Hematopoietic multipotent progenitor cell treated with erythropoietin and hydrocortisone succinate and interleukin-3 and kit ligand, for 15 days (in vitro differentiated cells): Measurements from ENCODE around the gene KCTD16.

Experiments used
- DNase-seq: peaks from one replicate; pipeline ENCODE4 v3.0.0-alpha.2; 2015; ENCODE audit warnings: low spot score

KCTD16 gene

GRCh38 chr5:144403817-144404420 is 233.2 kb downstream of the KCTD16 start:
- DNase-seq, result no peak

GRCh38 chr5:144404672-144405071 is 234.0 kb downstream of the KCTD16 start:
- DNase-seq, result no peak

GRCh38 chr5:144405991-144406390 is 235.3 kb downstream of the KCTD16 start:
- no peak for DNase-seq

DNA sequence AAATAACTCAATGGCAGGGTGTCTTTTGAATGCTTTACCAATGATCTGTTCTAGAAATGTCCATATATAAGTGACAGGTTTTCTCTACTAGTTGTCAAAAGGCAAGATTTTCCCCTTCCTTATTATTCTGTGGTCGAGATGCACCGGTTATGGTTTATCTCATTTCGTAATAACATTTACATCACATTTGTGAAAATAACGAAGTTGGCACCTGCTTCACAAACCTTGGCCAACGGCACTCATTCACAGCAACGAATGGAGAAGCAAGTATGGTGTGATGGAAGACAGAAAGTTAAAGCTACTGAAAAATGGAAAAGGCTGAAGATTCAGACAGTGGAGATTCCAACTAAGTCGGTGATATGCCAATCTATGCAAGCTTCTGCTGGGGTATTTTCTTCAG is 235.8 kb downstream of the KCTD16 start:
- DNase-seq, result no peak

DNA sequence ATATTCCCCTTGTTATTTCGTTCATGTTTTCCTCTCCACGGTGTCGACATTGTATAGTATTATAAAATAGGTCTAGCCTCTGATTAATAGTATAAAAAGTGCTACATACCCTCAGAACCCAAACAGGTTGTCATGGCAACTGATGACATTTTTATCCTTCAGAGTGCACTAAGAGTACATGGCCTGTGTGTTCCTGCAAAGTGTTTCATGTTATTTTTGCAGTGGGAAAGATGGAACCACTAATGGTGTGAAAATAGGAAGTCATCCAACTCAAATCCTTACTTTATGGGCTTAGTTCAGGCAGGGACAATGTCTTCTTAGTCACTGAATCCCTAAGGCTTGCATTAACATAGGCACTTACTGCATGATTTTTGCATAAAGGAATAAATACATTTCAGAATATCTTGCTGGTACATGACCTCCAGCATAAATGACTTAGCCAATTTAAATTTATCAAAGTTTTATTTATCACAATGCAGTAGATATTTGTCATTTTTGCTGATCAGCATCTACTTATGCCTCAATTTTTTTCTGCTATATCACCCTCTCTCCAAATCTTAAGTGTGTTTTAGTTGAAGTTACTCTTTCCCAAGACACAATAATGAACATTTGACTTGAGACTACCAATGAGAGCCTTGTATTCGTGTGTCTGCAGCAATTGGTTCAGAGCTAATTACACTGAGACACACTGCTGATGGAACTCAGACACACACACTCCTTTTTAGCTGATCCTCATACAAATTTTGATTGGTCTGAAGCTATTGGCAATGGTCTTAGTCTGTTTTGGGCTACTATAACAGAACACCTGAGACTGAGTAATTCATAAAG is 243.7 kb downstream of the KCTD16 start:
- no peak for DNase-seq

DNA sequence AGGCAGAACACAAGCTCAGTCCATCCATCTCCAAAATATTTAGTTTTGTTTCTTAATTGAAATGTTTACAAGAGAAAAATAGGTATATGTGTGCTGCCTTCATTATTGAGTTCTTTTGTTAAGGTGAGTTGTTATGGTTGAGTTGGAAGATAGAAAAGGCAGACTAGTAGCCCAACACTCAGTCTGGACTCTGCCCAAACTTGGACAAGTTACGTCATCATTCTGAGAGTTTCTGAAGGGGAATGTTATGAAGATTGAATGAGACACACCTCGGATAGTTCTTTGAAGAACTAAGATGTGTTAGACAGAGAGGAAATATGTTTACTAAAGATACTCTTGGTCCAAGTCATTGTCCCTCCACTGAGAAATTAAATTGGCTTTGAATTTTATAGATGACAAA is 245.5 kb downstream of the KCTD16 start:
- no peak for DNase-seq

GRCh38 chr5:144418719-144419118 is 248.0 kb downstream of the KCTD16 start:
- DNase-seq, result no peak

DNA sequence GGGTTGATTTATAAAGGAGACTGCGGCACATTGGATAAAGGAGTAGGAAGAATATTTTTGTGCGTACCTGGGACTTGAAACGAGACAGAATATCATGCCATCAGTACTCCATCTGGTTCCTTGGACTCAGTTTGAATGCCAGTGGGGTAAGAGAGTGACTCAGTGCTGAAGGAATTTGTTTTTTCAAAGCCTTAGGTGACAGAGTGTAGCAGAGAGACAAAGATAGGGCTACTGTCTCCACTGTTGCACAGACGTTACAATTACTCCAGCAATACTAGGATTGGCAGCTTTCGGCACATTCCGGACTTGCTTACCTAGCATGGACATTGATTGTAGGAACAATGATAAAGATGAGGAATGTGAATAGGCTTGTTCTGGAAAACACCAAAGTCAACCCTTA is 250.7 kb downstream of the KCTD16 start:
- DNase-seq, result no peak

- DNase-seq, result no peak
These were observed 251.5 kb downstream of the KCTD16 start for GRCh38 chr5:144422018-144422727.

- no peak for DNase-seq
These were observed 257.2 kb downstream of the KCTD16 start for GRCh38 chr5:144427866-144428265.

DNA sequence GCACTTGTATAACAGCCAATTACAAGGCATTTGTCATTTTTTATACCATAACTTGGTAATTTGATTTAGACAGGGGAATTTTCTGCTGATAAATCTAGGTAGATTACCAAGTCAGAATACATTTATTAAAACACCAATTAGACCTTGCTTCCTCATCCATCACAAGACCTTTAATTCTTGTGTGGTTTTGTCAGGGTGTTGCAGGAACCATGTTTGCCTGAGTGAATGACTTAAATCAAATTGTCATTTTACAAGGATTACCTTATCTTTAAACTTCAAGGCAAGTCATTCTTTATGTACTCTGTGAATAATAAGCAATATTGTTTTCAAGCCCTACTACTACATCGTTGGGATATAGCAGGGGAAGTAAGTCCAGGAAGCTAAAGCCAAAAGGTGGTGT is 257.7 kb downstream of the KCTD16 start:
- no peak for DNase-seq

GRCh38 chr5:144429405-144429804 is 258.7 kb downstream of the KCTD16 start:
- DNase-seq, result no peak

DNA sequence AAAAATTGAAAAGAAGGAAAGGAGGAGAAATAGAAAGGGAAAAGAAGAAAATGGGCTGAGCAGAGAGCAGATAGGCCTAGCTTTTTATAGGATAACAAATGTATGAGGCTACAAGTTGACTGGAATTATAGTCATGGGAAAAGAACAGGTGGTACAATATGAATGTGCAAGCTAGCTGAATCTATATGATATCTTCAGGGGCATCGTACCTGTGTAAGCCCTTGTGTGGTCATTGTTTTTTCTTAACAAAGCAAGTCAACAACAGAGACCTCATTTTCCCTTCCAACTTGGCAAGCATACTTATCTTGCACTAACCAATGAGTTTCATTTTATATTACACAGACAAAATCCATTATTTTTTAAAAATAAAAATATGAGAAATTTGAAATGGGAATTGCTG is 259.2 kb downstream of the KCTD16 start:
- DNase-seq, result no peak

GRCh38 chr5:144433140-144433822 is 262.6 kb downstream of the KCTD16 start:
- no peak for DNase-seq

DNA sequence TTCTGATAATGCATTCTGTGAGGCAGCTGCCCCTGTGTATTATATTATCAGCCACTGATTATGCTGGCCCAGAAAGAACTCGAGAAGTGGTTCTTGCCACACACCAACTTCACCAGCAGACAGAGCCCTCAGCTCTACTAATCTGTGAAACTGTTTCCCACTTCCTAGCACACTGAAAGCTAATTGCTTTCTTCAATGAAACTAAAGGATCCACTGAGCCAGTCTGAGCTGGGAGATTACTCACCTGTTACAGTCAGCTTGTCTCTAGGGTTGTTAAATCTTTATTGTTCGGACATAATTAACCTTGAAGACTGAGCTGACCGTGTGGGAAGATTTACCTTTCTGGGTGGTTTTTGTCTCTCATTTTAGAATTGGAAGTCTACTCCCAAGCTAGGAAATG is 263.2 kb downstream of the KCTD16 start:
- no peak for DNase-seq

GRCh38 chr5:144436007-144436406 is 265.3 kb downstream of the KCTD16 start:
- DNase-seq, result no peak

DNA sequence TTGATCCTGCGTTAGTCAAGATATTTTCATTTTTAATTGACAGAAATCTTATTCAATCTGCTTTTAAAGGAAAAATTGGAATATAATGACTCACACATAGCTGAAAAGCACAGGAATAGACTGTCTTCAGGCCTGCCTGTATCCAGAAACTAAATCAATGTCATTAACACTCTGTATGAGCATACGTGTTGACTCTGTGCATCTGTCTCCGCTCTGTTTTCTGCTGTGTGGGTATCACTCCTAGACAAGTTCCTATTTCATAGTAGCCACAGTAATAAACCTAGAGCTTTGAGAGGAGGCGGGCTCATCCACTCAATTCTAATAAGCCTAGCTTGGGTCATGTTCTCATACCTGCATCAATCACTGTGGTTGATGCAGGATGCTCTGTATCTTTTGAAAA is 267.6 kb downstream of the KCTD16 start:
- DNase-seq, result no peak

DNA sequence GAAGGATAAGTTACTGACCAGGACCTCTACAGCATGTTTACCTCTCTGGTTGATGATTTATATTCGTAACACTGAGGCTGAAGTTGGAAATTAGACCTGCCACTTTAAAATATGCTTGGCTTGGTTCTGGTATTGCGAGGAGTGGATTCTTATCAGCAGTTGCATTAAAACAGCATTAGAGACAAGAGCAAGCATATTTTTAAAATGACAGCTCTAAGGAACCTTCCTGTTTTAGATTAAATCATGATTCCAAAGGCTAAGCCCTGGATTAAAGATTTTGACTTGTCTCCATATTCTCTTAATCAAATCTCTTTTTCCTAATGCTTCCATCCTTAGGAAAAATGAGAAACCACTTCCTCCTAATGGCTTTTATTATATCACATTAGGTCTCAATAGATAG is 277.8 kb downstream of the KCTD16 start:
- DNase-seq, result no peak

GRCh38 chr5:144451187-144451973 is 280.7 kb downstream of the KCTD16 start:
- DNase-seq, result no peak

- no peak for DNase-seq
These were observed 283.1 kb downstream of the KCTD16 start for GRCh38 chr5:144453753-144454152.

DNA sequence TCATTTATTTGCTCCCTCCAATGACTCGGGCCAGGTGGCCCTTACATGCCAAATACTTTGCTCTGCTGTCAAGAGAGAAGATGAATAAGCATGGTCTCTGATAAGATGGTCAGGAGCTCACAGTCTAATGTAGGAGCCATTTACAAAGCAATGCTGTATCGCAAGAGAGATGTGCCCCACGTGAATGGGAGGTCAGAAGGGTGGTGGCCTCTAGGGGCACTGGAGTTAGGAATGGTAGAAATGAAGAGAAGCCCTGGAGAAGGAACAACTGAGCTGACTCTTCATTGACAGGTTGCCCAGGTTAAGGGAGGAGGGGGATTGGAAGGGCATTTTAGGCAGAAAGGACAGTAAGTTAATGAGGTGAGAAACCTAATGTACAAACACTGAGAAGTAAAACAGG is 286.5 kb downstream of the KCTD16 start:
- no peak for DNase-seq

DNA sequence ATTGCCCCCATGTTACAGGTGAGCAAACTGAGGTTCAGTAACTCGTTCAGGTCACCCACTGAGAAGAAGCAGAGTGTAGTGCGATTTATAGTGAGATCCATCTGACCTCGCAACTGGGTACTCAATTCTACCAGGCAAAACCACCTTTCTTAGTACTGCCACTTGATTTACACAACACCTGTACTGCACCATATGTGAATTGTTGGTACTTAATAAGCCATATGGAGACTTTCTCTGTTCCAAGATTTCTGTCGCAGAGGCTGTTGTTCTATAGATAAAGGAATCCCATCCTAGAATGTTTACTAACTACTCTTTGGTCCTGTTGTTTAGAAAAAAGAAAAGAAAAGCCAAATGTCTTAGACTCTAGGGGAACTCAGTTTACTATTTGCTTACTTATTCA is 287.5 kb downstream of the KCTD16 start:
- no peak for DNase-seq
